Neural cell (in vitro differentiated cells): ENCODE measurements around the gene WBP1. TPM values are rescaled to one million over a fixed set of nuclear protein-coding genes. Genes with fewer than 3 reads are reported as not detected.

Experiments
- H2AFZ ChIP-seq: fragments of 200-600, 300-800 bp; sonication (generic), shearing (Covaris generic); 2 replicates; pipeline ENCODE4 v1.6.0; 2014; ENCODE audit warnings: low read depth, mild to moderate bottlenecking, antibody characterized with exemption, low read length, moderate library complexity
- H3F3A ChIP-seq: fragments of 200-600 bp; shearing (Covaris generic); 2 replicates; pipeline ENCODE4 v1.6.1; 2016; ENCODE audit warnings: mild to moderate bottlenecking, moderate library complexity, mixed read lengths, antibody characterized with exemption, low read length; ENCODE audit not compliant: insufficient read depth, poor library complexity, severe bottlenecking
- H3K27ac ChIP-seq: fragments of 200-600, 300-800 bp; sonication (generic), shearing (Covaris generic); 2 replicates; pipeline ENCODE4 v1.5.1; 2014; ENCODE audit warnings: mild to moderate bottlenecking, low read length, moderate library complexity
- H3K27me3 ChIP-seq: fragments of 300-800, 200-600 bp; sonication (generic), shearing (Covaris generic); 2 replicates; pipeline ENCODE4 v1.6.0; 2014; ENCODE audit warnings: mild to moderate bottlenecking, low read depth, low read length, moderate library complexity; ENCODE audit not compliant: insufficient read depth
- H3K36me3 ChIP-seq: fragments of 300-800, 200-600 bp; sonication (generic), shearing (Covaris generic); 2 replicates; pipeline ENCODE4 v1.5.1; 2014; ENCODE audit warnings: mild to moderate bottlenecking, antibody characterized with exemption, low read length, moderate library complexity; ENCODE audit not compliant: insufficient read depth
- H3K4me2 ChIP-seq: fragments of 300-800, 200-600 bp; sonication (generic), shearing (Covaris generic); 2 replicates; pipeline ENCODE4 v1.6.0; 2014; ENCODE audit warnings: mild to moderate bottlenecking, low read length
- H3K4me3 ChIP-seq: fragments of 300-800, 200-600 bp; sonication (generic), shearing (Covaris generic); 2 replicates; pipeline ENCODE4 v1.5.1; 2014; ENCODE audit warnings: mild to moderate bottlenecking, low read length, moderate library complexity
- H3K79me2 ChIP-seq: fragments of 200-600 bp; shearing (Covaris generic); replicated peaks from 2 replicates; pipeline ENCODE4 v1.6.0; 2014; ENCODE audit warnings: mild to moderate bottlenecking, low read length, moderate library complexity; ENCODE audit not compliant: insufficient read depth
- H3K9ac ChIP-seq: fragments of 300-800, 200-600 bp; sonication (generic), shearing (Covaris generic); 2 replicates; pipeline ENCODE4 v1.6.1; 2016; ENCODE audit warnings: mild to moderate bottlenecking, low read length, mixed read lengths
- H3K9me2 ChIP-seq: fragments of 200-600 bp; shearing (Covaris generic); 2 replicates; pipeline ENCODE4 v1.6.1; 2016; ENCODE audit warnings: mild to moderate bottlenecking, low read length, mixed read lengths; ENCODE audit not compliant: insufficient read depth
- H3K9me3 ChIP-seq: fragments of 200-600, 300-800 bp; sonication (generic), shearing (Covaris generic); 2 replicates; pipeline ENCODE4 v1.6.1; 2016; ENCODE audit warnings: mild to moderate bottlenecking, mixed run types, low read length, moderate library complexity, mixed read lengths
- H4K20me1 ChIP-seq: fragments of 200-600 bp; shearing (Covaris generic); 2 replicates; pipeline ENCODE4 v1.6.1; 2016; ENCODE audit warnings: mild to moderate bottlenecking, mixed run types; ENCODE audit not compliant: insufficient read depth
- CTCF ChIP-seq: fragments of 450-650 bp; IDR thresholded peaks from 2 replicates; pipeline ENCODE4 v1.5.1; 2014; ENCODE audit warnings: antibody characterized with exemption, mild to moderate bottlenecking, moderate library complexity; ENCODE audit not compliant: poor library complexity, severe bottlenecking
- EP300 ChIP-seq: fragments of 450-650 bp; conservative IDR thresholded peaks from 2 replicates; pipeline ENCODE4 v1.6.1; 2014; ENCODE audit warnings: antibody characterized with exemption, mild to moderate bottlenecking, moderate library complexity; ENCODE audit not compliant: poor library complexity, severe bottlenecking
- EZH2 ChIP-seq: fragments of 200-600, 300-800 bp; shearing (Covaris generic), sonication (generic); IDR thresholded peaks from 2 replicates; pipeline ENCODE4 v1.6.1; 2014; ENCODE audit warnings: antibody characterized with exemption, low read length, borderline replicate concordance, mild to moderate bottlenecking; ENCODE audit not compliant: insufficient read depth, poor library complexity, severe bottlenecking
- MXI1 ChIP-seq: fragments of 450-650 bp; conservative IDR thresholded peaks from 2 replicates; pipeline ENCODE4 v1.6.1; 2014; ENCODE audit warnings: antibody characterized with exemption, mild to moderate bottlenecking; ENCODE audit not compliant: poor library complexity, severe bottlenecking
- POLR2AphosphoS5 ChIP-seq: IDR thresholded peaks from 2 replicates; pipeline ENCODE4 v1.6.1; 2012
- RAD21 ChIP-seq: fragments of 450-650 bp; conservative IDR thresholded peaks from 2 replicates; pipeline ENCODE4 v1.6.1; 2014; ENCODE audit warnings: antibody characterized with exemption, mild to moderate bottlenecking, moderate library complexity
- REST ChIP-seq: IDR thresholded peaks from 2 replicates; pipeline ENCODE4 v1.6.1; 2012; ENCODE audit warnings: borderline replicate concordance
- SMC3 ChIP-seq: fragments of 450-650 bp; conservative IDR thresholded peaks from 2 replicates; pipeline ENCODE4 v1.6.1; 2014; ENCODE audit warnings: antibody characterized with exemption, mild to moderate bottlenecking, moderate library complexity; ENCODE audit not compliant: poor library complexity
- TAF1 ChIP-seq: IDR thresholded peaks from 2 replicates; pipeline ENCODE4 v1.6.1; 2012; ENCODE audit warnings: low read depth
- polyA plus RNA-seq: library from polyadenylated mRNA; depleted of rRNA; stranded (reverse); fragments of >200 nt; gene quantifications from 2 replicates; pipeline ENCODE4 v1.2.3, GENCODE V29; 2014

The WBP1 gene
- polyA plus RNA-seq, 1 donor from 2014 or later: 220 TPM

DNA sequence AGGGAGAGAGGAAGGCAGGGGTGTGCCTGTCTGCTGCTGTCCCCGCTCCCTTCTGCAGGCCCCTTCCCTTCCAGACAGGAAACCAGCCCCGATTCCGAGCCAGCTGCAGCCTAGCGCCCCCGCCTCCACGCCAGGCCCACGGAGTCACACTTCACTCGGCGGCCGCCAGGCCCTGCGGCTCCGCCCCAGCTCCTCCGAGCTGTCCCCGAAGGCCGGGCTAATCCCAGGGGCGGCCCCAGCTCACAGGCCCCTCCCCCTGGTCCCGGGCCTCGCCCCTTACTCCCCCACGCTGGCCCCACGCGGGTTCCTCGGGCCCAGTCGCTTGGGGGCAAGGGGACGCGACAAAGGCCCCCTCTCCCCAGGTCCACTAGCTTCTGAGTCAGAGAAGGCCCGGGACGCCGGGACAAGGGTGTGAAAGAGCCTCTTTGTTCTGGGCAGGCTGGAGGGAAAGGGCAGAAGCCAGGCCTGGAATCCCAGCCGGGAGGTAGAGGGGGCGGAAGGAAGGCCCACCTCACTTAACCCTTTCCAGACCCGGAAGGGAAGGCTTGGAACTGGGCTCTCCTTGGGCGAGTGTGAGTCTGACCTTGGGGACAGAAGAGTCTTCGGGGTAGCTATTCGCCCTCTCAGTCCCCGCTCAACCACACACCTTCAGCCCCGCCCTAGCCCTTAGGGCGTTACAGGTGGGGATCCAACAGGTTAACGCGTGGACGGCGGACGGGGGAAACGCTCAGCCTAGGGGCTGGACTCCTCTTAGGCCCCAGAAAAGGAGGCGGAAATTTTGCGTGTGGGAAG, 17.7 kb upstream of the WBP1 start:
- no peak overlapping the region for H3K4me2 ChIP-seq
- H3K4me3 ChIP-seq: peak overlapping the region; percentile 57
- no peak overlapping the region for H3K27ac ChIP-seq
- no peak for TF ChIP-seq EP300
- TF ChIP-seq POLR2AphosphoS5: no peak
- TF ChIP-seq CTCF: peak; percentile 33
- TF ChIP-seq MXI1: no peak
- no peak for TF ChIP-seq TAF1
- TF ChIP-seq REST: no peak
- no peaks in the 10 kb centered on the region for H3K9me3 ChIP-seq
- H3F3A ChIP-seq: no peaks in the 10 kb centered on the region
- H4K20me1 ChIP-seq: no peaks in the 10 kb centered on the region
- H3K79me2 ChIP-seq: no peaks in the 10 kb centered on the region
- H3K9ac ChIP-seq: peak overlapping the region; percentile 45
- peaks cover 29% of the 10 kb centered on the region for H3K27me3 ChIP-seq
- peak overlapping the region; percentile 21 for H2AFZ ChIP-seq
- no peaks in the 10 kb centered on the region for H3K36me3 ChIP-seq
- no peaks in the 10 kb centered on the region for H3K9me2 ChIP-seq

- Histone ChIP-seq H3K9ac (peak overlapping the region; percentile 45), H3K9me2 (no peaks in the 10 kb centered on the region), H4K20me1 (no peaks in the 10 kb centered on the region), H3F3A (no peaks in the 10 kb centered on the region), H3K4me2 (no peak overlapping the region), H3K9me3 (no peaks in the 10 kb centered on the region), H3K27me3 (peaks cover 29% of the 10 kb centered on the region), H3K36me3 (no peaks in the 10 kb centered on the region), H3K27ac (no peak overlapping the region), H3K4me3 (peak overlapping the region; percentile 57), H3K79me2 (no peaks in the 10 kb centered on the region), H2AFZ (no peak overlapping the region)
- TF ChIP-seq POLR2AphosphoS5 (no peak), CTCF (no peak), TAF1 (no peak), REST (no peak), SMC3 (no peak), EP300 (no peak), MXI1 (no peak), EZH2 (no peak), RAD21 (no peak)
These were observed 17.0 kb upstream of the WBP1 start for GRCh38 chr2:74441170-74441689.
